H1 (cell line): ENCODE measurements around the gene GPX6.

Experiments used
- CTCF ChIP-seq, 3 experiments: IDR thresholded peaks; 1 replicate in 2 of 3; 2 replicates in 1 of 3; pipeline versions ENCODE4 v1.5.1 to v1.6.1; 2011; ENCODE audit warnings: low read length in 3 of 3, mild to moderate bottlenecking in 3 of 3, inconsistent platforms in 2 of 3, low read depth in 1 of 3, moderate library complexity in 1 of 3; ENCODE audit not compliant: insufficient read depth in 1 of 3; ENCODE audit errors: control extremely low read depth in 1 of 3
- PHF8 ChIP-seq: fragments of 200-600 bp; sonication (generic); conservative IDR thresholded peaks from 2 replicates; pipeline ENCODE4 v1.7.1; 2012; ENCODE audit warnings: low read depth, mild to moderate bottlenecking, inconsistent platforms, low read length, moderate library complexity

GRCh38 chr6:28534875-28535274, 19.3 kb upstream of the GPX6 start:
- TF ChIP-seq PHF8, result no peak
- TF ChIP-seq CTCF (IDR thresholded peaks at IDR 0.05; ENCODE audit: control extremely low read depth in 1 of 3, insufficient read depth in 1 of 3, low read depth in 1 of 3, low read length in 3 of 3), result no peak
